SK-N-SH (cell line): Measurements from ENCODE around the gene TBXAS1. TPM values are rescaled to one million over a fixed set of nuclear protein-coding genes. Genes with fewer than 3 reads are reported as not detected.

ENCODE experiments used
- CTCF ChIA-PET: fragments of 300-600, 350-600 bp; formaldehyde crosslinking; extraction: SDS; loops from one replicate; lab custom pipeline; 2021; lab: Yijun Ruan, JAX
- POLR2A ChIA-PET: fragments of 350-600 bp; sonication (Branson Sonifier 250); formaldehyde crosslinking; extraction: SDS; loops from one replicate; lab custom pipeline; 2020; ENCODE audit warnings: antibody characterized with exemption, inconsistent platforms; lab: Yijun Ruan, JAX
- DNase-seq: peaks from one replicate; pipeline ENCODE4 v3.0.0; 2012
- H2AFZ ChIP-seq: fragments of 200-600 bp; sonication (generic); 2 replicates; pipeline ENCODE4 v1.8.1; 2016; ENCODE audit warnings: antibody characterized with exemption, mild to moderate bottlenecking, low read depth
- H3F3A ChIP-seq: fragments of 200-600 bp; sonication (generic); replicated peaks from 2 replicates; pipeline ENCODE3; 2016; ENCODE audit warnings: antibody characterized with exemption, mild to moderate bottlenecking; ENCODE audit not compliant: insufficient read depth
- H3K27ac ChIP-seq, 2 experiments: fragments of 200-500 bp in 1 of 2; fragments of 200-600 bp in 1 of 2; sonication (Bioruptor generic) in 1 of 2; sonication (generic), shearing (Covaris generic) in 1 of 2; 2 replicates each; pipeline versions ENCODE4 v1.5.1 to v1.6.1; 2014 to 2016; ENCODE audit warnings: low read depth in 2 of 2, inconsistent platforms in 1 of 2, low read length in 1 of 2, mild to moderate bottlenecking in 1 of 2, mixed read lengths in 1 of 2
- H3K27me3 ChIP-seq: fragments of 200-600 bp; sonication (generic), shearing (Covaris generic); 2 replicates; pipeline ENCODE4 v1.6.1; 2016; ENCODE audit warnings: mixed run types; ENCODE audit not compliant: insufficient read depth
- H3K36me3 ChIP-seq, 2 experiments: fragments of 200-500 bp in 1 of 2; fragments of 200-600 bp in 1 of 2; sonication (Bioruptor generic) in 1 of 2; sonication (generic) in 1 of 2; replicated peaks in 1 of 2; 2 replicates each; pipeline versions ENCODE3 to v1.5.1; 2014 to 2016; ENCODE audit warnings: low read length in 1 of 2, mild to moderate bottlenecking in 1 of 2; ENCODE audit not compliant: insufficient read depth in 2 of 2, control insufficient read depth in 1 of 2
- H3K4me1 ChIP-seq, 2 experiments: fragments of 200-500 bp in 1 of 2; fragments of 200-600 bp in 1 of 2; sonication (Bioruptor generic) in 1 of 2; sonication (generic), shearing (Covaris generic) in 1 of 2; 2 replicates each; pipeline versions ENCODE4 v1.5.1 to v1.6.1; 2014 to 2016; ENCODE audit warnings: low read depth in 1 of 2, low read length in 1 of 2, mixed run types in 1 of 2; ENCODE audit not compliant: insufficient read depth in 2 of 2, control insufficient read depth in 1 of 2
- H3K4me2 ChIP-seq: fragments of 200-600 bp; sonication (generic), shearing (Covaris generic); 2 replicates; pipeline ENCODE4 v1.6.1; 2017; ENCODE audit warnings: mixed run types
- H3K4me3 ChIP-seq, 2 experiments: fragments of 200-500 bp in 1 of 2; fragments of 200-600 bp in 1 of 2; sonication (Bioruptor generic) in 1 of 2; sonication (generic), shearing (Covaris generic) in 1 of 2; 2 replicates each; pipeline versions ENCODE4 v1.5.1 to v1.8.1; 2014 to 2016; ENCODE audit warnings: low read depth in 2 of 2, inconsistent platforms in 1 of 2, low read length in 1 of 2, mild to moderate bottlenecking in 1 of 2, mixed read lengths in 1 of 2, moderate library complexity in 1 of 2
- H3K79me2 ChIP-seq: fragments of 200-600 bp; sonication (generic); 2 replicates; pipeline ENCODE4 v1.8.1; 2017; ENCODE audit warnings: mild to moderate bottlenecking; ENCODE audit not compliant: insufficient read depth
- H3K9ac ChIP-seq: fragments of 200-600 bp; sonication (generic); 2 replicates; pipeline ENCODE4 v1.6.1; 2017; ENCODE audit warnings: mixed run types
- H3K9me2 ChIP-seq: fragments of 200-600 bp; sonication (generic); 2 replicates; pipeline ENCODE4 v1.6.1; 2017; ENCODE audit warnings: mixed run types
- H3K9me3 ChIP-seq: fragments of 200-600 bp; sonication (generic); 2 replicates; pipeline ENCODE4 v1.6.1; 2017; ENCODE audit warnings: mixed run types, mild to moderate bottlenecking, moderate library complexity
- H4K20me1 ChIP-seq: fragments of 200-600 bp; sonication (generic); 2 replicates; pipeline ENCODE4 v1.6.1; 2017; ENCODE audit warnings: mild to moderate bottlenecking, mixed run types; ENCODE audit not compliant: insufficient read depth
- CHD2 ChIP-seq: fragments of 150-350 bp; IDR thresholded peaks from 2 replicates; pipeline ENCODE4 v1.6.1; 2018; ENCODE audit warnings: low read length; ENCODE audit not compliant: partially characterized antibody
- CTCF ChIP-seq: fragments of 200-600 bp; sonication (generic); IDR thresholded peaks from 2 replicates; pipeline ENCODE4 v1.6.1; 2017; ENCODE audit warnings: antibody characterized with exemption, mild to moderate bottlenecking, moderate library complexity
- EP300 ChIP-seq, 2 experiments: IDR thresholded peaks; 2 replicates each; pipeline versions ENCODE4 v1.4.0 to v1.6.1; 2012; ENCODE audit warnings: borderline replicate concordance in 1 of 2, low read depth in 1 of 2, low read length in 1 of 2
- FOXM1 ChIP-seq: IDR thresholded peaks from 2 replicates; pipeline ENCODE4 v1.4.0; 2012; ENCODE audit warnings: low read depth, mild to moderate bottlenecking
- GATA2 ChIP-seq: sonication (generic); formaldehyde crosslinking; IDR thresholded peaks from 2 replicates; pipeline ENCODE4 v1.5.0; 2020; ENCODE audit warnings: mild to moderate bottlenecking, missing genetic modification reagents
- MEF2A ChIP-seq: IDR thresholded peaks from 2 replicates; pipeline ENCODE4 v1.4.0; 2012; ENCODE audit warnings: low read depth, borderline replicate concordance
- MXI1 ChIP-seq: IDR thresholded peaks from 2 replicates; pipeline ENCODE4 v1.6.1; 2012; ENCODE audit warnings: mild to moderate bottlenecking, low read depth, low read length, improper control_type of control experiment
- NFIC ChIP-seq: IDR thresholded peaks from 2 replicates; pipeline ENCODE4 v1.4.0; 2012; ENCODE audit warnings: borderline replicate concordance
- RAD21 ChIP-seq: IDR thresholded peaks from 2 replicates; pipeline ENCODE4 v1.6.1; 2012; ENCODE audit warnings: mild to moderate bottlenecking, low read length
- RCOR1 ChIP-seq: fragments of 150-350 bp; IDR thresholded peaks from 2 replicates; pipeline ENCODE4 v1.6.1; 2017; ENCODE audit warnings: antibody characterized with exemption, low read length
- REST ChIP-seq: IDR thresholded peaks from 2 replicates; pipeline ENCODE4 v1.6.1; 2012; ENCODE audit warnings: mild to moderate bottlenecking, low read depth, low read length, moderate library complexity
- RXRA ChIP-seq: IDR thresholded peaks from 2 replicates; pipeline ENCODE4 v1.4.0; 2012; ENCODE audit warnings: low read depth, mild to moderate bottlenecking, borderline replicate concordance
- SMC3 ChIP-seq: IDR thresholded peaks from 2 replicates; pipeline ENCODE4 v1.6.1; 2012; ENCODE audit warnings: low read depth, low read length, improper control_type of control experiment
- TAF1 ChIP-seq: IDR thresholded peaks from 2 replicates; pipeline ENCODE4 v1.6.1; 2012; ENCODE audit warnings: low read depth, mild to moderate bottlenecking, low read length, moderate library complexity, borderline replicate concordance
- TCF12 ChIP-seq: IDR thresholded peaks from 2 replicates; pipeline ENCODE4 v1.4.0; 2012
- WGBS: methylation state at CpG from one replicate; pipeline ENCODE4 v1.1.6; 2017; ENCODE audit warnings: low lambda C conversion rate; 5-methylcytosine and 5-hydroxymethylcytosine counted together
- polyA plus RNA-seq, 3 experiments: library from polyadenylated mRNA; depleted of rRNA; stranded (reverse); fragments of >200 nt; gene quantifications; 2 replicates each; pipeline ENCODE4 v1.2.3, GENCODE V29; 2012
- TF ChIP-seq, protein P1 (sequence below): IDR thresholded peaks from 2 replicates; pipeline ENCODE4 v1.4.0; 2012; ENCODE audit warnings: low read depth, borderline replicate concordance

The TBXAS1 gene
- polyA plus RNA-seq, 1 of the 3 experiments (the other 2 are of a cell fraction), result 4.4 TPM

DNA sequence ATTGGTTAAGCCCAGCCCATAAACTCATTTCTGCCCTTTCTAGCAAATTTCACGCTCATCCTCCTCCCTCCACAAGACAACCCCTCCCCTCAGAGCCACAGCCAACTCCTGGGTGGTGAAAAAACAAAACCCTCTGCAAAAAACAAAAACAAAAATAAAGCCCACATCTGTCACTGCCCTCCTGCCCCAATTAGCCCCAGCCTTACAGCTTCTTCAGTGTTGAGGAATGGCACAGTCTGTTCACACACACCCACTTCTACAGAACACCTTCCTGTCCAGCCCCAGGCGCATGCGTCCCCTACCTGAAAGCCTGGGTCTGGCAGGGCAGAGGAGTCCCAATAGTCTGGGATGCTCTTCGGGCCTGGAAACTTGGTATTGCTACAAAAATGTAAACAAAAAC lies 199.2 kb downstream of the TBXAS1 start:
- peaks cover under 1 to 3% of the 10 kb centered on the region in 2 experiments for H3K36me3 ChIP-seq
- no peak overlapping the region for H3K4me2 ChIP-seq
- H2AFZ ChIP-seq, result no peak overlapping the region
- TF ChIP-seq REST, result no peak
- TF ChIP-seq TCF12, result no peak
- TF ChIP-seq, protein P1, sequence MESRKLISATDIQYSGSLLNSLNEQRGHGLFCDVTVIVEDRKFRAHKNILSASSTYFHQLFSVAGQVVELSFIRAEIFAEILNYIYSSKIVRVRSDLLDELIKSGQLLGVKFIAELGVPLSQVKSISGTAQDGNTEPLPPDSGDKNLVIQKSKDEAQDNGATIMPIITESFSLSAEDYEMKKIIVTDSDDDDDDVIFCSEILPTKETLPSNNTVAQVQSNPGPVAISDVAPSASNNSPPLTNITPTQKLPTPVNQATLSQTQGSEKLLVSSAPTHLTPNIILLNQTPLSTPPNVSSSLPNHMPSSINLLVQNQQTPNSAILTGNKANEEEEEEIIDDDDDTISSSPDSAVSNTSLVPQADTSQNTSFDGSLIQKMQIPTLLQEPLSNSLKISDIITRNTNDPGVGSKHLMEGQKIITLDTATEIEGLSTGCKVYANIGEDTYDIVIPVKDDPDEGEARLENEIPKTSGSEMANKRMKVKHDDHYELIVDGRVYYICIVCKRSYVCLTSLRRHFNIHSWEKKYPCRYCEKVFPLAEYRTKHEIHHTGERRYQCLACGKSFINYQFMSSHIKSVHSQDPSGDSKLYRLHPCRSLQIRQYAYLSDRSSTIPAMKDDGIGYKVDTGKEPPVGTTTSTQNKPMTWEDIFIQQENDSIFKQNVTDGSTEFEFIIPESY, result no peak
- TF ChIP-seq RCOR1, result no peak
- TF ChIP-seq NFIC, result no peak
- TF ChIP-seq MEF2A, result no peak
- no peak for TF ChIP-seq CTCF
- TF ChIP-seq GATA2 (CRISPR knock-in tag), result no peak
- no peak for TF ChIP-seq FOXM1
- no peak for TF ChIP-seq MXI1
- TF ChIP-seq CHD2, result no peak
- TF ChIP-seq RXRA, result no peak
- no peak for TF ChIP-seq SMC3
- TF ChIP-seq RAD21, result no peak
- TF ChIP-seq EP300 (IDR thresholded peaks at IDR 0.05; ENCODE audit: borderline replicate concordance in 1 of 2, low read depth in 1 of 2, low read length in 1 of 2), result no peak
- no peak for TF ChIP-seq TAF1
- no peak for DNase-seq
- H3K4me1 ChIP-seq, result peaks cover 10 to 16% of the 10 kb centered on the region in 2 experiments; a peak in 3 of 4 replicates
- H3F3A ChIP-seq, result peaks cover 12% of the 10 kb centered on the region
- ChIA-PET POLR2A (no interaction called here), CTCF (interaction anchor here (1.2 to 2.2 kb wide), 4 partner anchors 11 to 383 kb away, joined by 3 to 9 read pairs (median 4); no protein-coding TSS in a partner anchor)
- no peaks in the 10 kb centered on the region for H3K79me2 ChIP-seq
- no peak overlapping the region for H3K9ac ChIP-seq
- 94% methylated on average over 4 of the region's 4 CpGs for WGBS
- H3K9me3 ChIP-seq, result no peaks in the 10 kb centered on the region
- no peaks in the 10 kb centered on the region for H4K20me1 ChIP-seq
- no peak overlapping the region for H3K27ac ChIP-seq
- no peak overlapping the region for H3K4me3 ChIP-seq
- H3K9me2 ChIP-seq, result no peaks in the 10 kb centered on the region
- H3K27me3 ChIP-seq, result no peaks in the 10 kb centered on the region
